GM18873 (cell line): Measurements from ENCODE around the gene DLST.
"Not testable (repeated sequence)": the region's sequence is repeated elsewhere in the genome, so short reads cannot be mapped to it uniquely, and the experiment has no call there.

Experiments used
- ATAC-seq: cut with Tn5 transposase; IDR thresholded peaks from one replicate; pipeline ENCODE4 v1.9.1; 2021; ENCODE audit warnings: mild to moderate bottlenecking, moderate library complexity, moderate number of reproducible peaks; ENCODE audit not compliant: unreplicated experiment, low FRiP score

Gene DLST

DNA sequence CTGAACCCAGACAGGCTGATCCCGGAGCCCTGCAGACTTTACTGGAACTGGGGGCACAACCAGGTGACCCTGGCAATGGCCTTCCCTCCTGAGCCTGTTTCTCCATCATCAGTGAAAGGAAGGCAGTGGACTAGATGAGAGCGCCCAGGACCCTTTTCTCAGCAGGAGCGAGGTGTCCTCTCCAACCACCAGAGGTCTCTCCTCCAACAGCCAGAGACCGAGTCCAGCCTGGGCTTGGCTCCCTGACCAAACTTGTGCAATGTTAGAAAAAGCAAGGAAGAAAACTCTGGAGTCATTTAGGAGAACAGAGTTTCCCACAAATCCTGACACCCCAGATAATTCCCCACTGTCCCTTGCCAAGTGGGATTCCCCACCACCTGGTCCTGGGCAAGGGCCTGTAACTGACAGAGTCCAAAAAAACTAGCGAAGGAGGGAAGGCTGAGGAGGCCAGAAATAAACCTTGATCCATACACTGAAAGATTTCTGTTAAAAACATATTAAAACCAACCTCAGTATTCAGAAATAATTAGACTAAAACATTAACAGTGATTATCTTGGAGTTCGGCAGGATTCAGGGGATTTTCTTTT is 32.4 kb downstream of the DLST start:
- no peak for ATAC-seq

DNA sequence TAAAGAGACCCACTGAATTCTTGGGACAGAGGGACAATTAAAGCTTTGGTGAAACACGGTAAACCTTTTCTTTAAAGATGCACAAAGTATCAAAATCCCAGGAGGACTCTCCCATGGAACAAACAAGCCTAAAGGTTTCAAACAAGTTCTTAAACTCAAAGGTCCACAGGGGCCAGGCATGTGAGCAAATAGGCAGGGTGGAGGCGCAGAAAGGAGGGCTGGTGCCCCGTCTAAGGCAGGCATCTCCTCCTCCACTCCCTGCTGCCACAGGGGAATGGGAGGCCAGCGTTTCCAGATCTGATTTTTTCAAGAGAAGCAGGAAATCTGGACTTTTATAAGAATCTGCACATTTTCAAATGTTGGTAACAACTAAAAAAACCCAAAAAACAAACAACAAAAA is 33.7 kb downstream of the DLST start:
- ATAC-seq, result no peak

DNA sequence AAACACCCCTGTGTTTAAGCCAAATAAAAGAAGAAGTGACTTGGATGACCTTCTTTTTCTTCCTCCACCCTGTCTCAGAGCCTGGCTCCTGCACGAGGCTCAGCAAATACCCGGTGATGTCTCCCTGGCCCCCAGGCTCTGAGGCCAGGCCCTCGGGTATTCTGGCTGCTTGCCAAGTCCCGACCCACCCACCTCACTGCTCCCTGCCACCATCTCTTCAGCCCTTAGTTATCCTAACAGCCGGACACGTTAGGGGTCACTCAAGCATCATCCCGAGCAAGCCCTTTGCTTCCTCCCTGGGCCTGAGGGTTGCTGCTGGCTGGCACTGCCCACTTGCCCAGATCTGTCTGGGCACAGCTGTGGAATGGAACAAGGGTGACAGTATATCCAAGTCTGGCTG is 34.1 kb downstream of the DLST start:
- no peak for ATAC-seq

DNA sequence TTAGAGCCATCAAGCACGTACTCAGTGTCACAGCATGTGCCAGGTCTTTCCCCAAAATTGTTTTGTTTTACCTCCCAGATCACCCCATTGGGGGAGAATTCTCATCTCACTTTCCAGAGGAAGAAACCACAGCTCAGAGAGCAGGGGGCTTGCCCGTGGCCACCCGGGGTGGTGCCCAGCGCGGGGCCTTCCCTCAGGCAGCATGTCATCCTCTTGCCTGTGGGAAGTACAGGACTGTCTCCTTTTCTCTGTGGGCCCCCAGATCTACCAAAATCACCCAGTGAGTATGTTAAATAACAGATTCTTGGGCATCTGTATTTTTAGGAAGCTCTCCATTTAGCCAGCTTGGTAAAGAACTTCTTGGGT is 35.4 kb downstream of the DLST start:
- ATAC-seq, result no peak

DNA sequence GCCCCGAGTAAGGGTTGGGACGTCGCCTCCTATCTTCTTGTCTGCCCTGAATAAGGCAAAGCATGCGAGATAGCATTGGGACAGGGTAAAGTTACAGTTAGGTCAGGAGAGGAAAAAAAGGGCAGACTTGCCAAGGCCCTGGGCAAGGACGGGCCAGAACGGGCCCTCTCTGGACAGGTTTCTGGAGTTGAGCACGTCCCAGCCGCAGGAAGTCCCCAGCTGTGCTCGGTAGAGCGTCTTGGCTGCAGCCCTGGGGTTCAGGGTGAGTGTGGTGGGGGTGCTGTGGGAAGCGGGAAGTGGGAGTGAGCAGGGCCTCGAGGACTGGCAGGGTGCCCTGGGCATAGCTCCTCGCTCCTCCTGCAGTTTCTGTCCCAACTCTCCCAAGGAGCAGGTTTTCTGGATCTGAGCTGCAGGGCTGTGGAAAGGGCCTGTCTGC is 35.9 kb downstream of the DLST start:
- ATAC-seq, result no peak

DNA sequence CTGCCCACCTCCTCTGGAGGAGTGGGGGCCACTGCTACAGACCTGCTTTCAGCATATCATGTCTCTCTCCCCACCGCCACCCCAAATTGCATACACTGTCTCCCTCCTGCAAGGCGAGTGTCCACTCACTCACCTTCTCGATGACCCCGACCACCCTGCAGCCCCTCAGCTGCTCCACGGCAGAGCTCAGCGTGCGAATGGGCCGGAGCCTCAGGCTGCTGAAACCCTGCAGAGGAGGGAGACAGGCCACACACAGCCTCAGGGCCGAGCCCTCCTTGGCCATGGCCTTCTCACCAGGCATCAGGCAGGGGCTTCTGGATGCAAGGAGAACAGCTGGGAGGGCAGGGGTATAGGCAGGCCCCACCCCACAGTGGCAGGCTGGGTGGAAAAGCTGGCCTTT is 36.7 kb downstream of the DLST start:
- ATAC-seq, result no peak

DNA sequence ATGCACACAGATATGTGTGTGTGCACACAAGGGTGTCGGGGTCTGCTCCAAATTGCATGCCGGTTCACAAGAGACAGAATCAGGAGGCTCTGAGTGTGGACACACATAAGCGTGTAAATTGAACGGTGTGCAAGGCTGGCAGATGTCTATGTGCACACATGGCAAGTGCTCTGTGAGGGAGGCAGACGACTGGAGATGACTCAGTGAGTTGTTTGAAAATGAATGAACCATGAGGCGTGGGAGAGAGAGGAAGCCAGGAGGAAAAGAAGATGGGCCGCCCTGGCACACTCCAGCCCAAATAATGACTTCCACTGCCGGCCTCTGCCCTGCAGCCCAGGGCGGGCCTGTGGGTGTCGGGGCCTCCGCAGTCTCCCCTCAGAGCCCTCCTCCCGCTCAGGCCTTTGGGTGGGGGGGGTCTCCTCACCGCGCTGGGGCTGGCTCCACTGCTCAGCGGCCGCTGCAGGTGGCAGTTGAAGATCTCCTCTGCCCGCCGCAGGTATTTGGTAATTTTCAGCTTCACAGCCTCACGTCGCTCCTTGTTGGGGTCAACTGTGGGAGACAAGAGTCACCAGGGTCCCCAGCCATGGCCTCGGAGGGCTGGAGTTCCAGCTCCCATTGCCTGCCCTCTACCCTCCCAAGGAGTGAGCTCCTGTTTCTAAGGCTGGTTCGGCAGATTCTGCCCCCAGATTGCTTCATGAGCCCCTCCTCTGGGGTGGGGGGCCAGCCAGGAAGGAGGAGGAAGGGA is 37.9 kb downstream of the DLST start:
- ATAC-seq, result no peak

DNA sequence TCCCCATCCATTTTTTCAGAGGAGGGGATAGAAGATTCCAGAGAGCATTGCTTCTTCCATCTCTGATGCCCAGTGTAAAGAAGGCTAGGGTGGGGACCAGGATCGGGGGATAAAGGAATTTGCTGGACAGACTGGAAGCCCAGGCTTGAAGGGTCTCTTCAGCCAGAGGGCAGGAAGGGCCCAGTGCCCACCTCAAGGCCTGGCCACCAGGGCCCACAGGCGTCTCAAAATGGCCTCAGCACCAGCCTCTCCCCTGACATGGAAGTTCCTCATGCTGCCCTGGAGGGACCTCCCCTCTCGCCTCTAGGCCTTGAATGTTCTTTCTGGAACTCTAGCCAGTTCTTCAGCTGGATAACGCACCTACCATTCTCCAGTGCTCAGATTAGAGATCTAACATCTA is 38.6 kb downstream of the DLST start:
- no peak for ATAC-seq

DNA sequence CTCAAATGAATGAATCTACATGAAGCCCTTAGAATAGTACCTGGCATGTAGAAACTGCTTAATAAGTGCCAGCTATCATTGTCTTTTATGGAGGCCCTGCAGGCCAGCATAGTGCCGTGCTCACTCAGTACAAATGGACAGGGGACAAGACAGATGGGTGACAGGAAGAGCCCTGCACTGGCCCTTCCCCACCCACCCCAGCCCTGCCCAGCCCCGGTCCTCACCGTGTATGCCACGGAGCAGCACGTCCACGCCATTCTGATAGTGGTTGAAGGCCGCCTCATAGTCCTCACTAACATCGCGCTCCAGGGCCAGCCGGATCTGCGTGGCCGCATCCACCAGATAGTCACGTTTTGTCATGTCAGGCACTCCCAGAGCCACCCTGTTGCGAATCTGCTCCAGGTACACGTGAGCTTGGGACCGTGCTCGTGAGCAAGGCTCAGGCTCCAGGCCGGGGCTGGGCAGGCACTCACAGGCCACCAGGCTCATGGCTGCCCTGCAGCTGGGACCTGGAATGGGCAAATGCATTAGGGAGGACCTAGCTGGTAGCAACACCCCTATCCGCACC is 39.4 kb downstream of the DLST start:
- ATAC-seq, result no peak

DNA sequence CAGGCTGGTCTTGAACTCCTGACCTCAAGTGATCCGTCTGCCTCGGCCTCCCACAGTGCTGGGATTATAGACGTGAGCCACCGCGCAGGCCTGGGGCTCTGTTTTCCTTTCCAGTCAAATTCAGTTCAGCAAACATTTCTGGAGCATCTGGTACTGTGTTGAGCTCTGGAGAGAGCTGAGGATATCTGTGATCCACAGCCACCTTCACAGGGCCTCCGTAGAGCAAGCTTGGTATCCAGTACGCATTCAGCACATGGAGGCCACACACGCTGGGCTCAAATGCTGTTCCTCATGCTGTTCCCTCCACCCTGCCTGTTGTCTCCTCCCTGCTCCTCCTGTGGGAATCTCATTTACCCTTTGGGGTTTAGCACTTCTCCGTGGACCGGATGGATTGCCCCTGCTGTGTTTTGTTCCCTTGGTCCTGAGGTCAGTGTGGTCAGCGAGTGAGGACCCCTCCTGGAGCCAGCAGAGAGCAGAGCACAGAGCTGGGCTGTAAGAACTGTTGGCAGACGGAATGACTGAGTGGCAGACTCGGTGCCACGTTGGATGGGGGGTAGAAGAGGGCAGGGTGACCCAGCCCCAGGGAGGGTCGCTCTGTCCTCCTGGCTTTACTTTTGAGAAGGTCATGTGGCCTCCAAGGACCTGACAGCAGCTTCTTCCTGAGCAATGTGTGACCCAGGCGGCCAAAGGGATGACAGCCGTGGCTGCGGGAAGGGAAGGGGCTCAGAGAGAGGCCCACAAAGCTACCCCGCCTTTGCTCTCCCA is 40.5 kb downstream of the DLST start:
- no peak for ATAC-seq

DNA sequence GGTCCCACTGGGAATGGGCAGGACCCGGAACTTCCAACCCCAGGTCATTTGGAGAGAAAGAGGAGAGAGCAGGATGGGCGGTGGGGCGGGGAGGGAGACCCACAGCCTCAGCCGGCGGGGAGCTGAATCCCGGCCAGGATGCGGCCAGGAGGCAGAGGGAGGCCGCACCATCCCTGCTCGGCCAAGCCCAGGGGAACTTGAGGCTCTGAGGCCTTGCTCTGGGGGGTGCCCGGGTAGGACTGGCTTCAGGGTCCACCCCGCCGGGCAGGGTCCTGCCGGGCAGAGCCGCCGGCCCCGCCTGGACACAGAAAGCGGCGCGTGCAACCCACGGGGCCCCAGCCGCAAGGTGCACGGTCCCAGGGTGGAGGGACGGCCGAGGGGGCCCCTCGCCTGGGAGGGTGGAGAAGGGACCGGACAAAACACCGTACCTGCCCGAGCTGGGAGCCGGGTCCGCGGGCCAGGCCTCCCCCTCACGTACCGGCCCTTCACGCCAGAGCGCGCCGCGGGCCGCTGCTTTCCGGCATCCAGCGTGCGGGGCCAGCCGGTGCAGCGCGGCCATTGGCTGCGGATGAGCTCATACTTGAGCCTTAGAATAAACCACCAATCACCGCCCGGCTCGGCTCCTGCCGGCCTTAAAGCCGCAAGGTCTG is 41.2 kb downstream of the DLST start, which contains the start of gene RPS6KL1:
RPS6KL1 (minus strand) TSS at position 509 of the 650 bp plus-strand sequence. CDS start 1,719 bp downstream, outside the sequence.
- ATAC-seq, result no peak

DNA sequence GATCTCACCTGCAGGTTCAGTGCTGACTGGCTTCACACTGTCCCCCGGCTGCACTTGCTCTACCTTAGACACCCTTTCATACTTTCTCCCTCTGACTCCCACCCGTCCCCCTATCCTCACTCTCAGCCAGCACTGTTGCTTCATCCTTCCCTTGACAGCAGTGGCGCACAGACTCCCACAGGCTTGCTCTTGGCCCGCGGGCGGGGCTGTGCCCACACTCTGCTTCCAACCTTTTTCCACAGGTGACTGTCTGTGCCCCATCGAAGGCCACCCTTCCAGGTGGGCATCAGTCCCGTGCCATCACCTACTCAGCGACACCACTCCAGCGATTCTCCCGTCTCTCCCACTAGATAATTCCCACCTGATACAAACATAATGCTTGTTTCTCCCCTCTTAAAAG is 42.3 kb downstream of the DLST start:
- ATAC-seq, result no peak

DNA sequence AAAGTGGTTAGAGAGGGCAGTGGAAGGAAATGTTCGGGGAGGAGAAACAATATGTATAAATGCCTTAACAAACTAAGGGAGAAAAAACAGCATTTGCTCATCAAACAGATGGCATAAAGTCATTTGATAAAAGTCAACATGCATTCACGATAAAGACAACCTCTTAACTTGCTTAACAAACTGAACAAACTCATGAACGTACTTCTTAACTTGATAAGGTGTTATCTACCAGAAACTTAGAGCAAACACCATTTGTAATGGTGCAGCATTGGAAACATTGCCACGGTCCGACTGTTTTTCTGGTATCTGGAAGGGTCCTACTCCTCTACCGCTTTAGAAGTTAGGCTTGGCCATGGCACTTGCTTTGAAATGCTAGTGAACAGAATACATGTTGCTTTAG is 45.5 kb downstream of the DLST start:
- ATAC-seq, result no peak

DNA sequence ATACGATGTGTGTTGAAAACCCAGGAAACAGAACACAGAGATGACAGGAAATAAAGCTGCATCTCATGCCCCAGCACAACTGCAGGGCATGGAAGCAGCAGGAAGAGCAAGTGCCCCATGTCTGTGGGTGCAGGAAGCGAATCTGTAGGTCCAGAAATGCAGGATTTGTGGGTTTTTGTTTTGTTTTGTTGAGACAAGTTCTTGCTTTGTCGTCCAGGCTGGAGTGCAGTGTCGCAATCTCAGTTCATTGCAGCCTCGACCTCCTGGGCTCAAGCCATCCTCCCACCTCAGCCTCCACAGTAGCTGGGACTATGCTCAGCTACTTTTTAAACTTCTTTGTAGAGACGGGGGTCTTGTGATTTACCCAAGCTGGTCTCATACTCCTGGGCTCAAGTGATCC is 47.5 kb downstream of the DLST start:
- no peak for ATAC-seq

DNA sequence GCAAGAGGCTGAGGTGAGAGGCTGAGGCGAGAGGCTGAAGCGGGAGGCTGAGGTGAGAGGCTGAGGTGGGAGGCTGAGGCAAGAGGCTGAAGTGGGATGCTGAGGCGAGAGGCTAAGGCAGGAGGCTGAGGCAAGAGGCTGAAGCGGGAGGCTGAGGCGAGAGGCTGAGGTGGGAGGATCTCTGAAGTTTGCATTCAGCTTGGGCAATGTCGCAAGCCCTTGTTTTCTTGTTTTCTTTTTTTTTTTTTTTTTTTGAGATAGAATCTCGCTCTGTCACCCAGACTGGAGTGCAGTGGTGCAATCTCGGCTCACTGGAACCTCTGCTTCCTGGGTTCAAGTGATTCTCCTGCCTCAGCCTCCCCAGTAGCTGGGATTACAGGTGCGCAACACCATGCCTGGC is 50.0 kb downstream of the DLST start:
- not testable (repeated sequence) for ATAC-seq

DNA sequence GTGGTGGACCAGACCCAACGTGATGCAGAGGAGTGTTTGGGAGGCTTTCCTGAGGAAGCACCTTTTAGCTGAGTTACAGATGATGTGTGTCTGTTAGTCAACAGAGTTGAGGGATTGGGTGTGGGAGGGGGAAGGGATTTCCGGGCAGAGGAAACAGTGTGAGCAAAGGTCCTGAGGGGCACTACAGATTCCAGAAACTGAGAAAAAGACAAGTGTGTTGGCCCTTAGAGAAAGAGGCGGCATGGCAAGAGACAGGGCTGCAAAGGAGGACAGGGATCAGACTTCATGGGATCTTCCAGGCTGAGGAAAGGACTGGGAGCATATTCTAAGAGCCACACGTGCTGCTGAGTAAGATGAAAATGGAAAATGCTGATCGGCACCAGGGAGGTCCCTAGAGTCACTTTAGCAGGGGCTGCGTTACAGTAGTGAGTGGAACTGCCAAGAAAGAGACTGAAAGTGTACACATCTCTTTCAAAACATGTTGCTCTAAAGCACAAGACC is 50.7 kb downstream of the DLST start:
- ATAC-seq, result no peak

DNA sequence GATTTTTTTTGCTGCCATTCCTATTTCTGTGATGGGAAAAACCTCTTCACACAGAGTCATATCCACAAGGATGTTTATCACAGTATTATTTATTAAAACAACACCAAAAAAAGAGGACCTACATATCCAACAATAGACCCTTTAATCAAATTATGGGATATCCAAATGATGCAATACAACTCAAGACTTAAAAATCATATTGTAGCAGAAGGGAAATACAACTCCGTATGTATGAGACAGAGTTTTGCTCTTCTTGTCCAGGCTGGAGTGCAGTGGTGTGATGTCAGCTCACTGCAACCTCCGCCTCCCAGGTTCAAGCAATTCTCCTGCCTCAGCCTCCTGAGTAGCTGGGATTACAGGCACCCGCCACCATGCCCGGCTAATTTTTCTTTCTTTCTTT is 51.2 kb downstream of the DLST start:
- not testable (repeated sequence) for ATAC-seq

DNA sequence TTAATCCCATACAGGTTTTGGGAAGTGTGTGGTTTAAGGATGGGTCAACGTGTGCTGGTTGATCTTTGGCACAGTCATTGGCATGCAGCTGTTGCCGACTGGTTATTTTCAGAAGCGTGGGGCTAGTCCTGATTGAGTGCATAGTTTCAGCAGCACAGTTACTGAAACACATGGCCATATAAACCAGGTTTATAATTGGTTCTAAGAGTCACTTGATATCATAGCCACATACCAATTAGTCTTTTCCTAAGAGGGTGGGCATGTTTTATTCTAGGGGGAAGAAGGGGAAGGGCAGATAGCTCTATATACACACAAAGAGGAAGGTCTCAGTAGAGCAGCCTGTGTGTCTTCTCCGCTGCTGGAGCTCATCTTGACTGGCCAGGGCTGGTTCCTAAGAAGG is 52.3 kb downstream of the DLST start:
- no peak for ATAC-seq

DNA sequence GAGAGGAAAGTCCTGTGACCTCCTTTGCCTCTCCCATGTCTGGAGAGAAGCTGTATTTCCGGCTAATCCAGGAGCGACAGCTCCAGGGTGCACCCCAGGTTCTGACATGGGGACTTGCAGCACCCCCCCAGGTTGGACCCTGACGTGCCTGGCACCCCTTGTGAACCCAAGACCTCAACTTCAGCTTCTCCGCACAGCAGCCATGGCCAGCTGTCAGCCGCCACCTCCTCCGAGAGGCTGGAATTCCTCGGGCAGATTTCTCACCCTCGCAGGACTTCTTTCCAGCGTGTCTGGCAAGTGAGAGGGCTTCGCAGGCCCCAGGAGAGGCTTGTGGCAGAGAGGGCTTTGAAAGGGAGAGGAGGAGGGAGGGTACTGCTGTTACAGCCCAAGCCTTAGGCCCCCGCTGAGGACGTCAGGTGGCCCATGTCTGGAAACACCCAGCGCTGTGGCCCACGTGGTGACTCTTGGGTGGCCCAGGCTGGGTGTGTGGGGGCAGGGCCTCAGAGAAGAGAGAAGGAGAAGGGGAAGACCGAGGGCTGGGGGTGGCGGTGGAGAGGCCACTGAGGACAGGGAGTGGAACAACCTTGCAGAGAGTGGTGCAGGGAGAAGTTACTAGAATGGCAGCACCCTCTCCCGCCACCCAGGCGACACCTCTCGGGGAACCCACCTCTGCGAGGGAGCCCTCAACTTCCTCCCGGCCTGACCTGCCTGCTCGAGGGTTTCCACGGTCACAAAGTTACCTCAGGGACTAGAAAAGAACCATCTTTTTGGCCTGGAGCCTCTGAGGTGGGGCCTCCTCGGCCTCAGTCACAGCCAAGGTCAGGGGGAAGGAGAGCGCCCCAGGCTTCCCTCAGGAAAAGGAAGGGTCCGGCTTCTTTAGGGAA is 53.0 kb downstream of the DLST start:
- no peak for ATAC-seq

DNA sequence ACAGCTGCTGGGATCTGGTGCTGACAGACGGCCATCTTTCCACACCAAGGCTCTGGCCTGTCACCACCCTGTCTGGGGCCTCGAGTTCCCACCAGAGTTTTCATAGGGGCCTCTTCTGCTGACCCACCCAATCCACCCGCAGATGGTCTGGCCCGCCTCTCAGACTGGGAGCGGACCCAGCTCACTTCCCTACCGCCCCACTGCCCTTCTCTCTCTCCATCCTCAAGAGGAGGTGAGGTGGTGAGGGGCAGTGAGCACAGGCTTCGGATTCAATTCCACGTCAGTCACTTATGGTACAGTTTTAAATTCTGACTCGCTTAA is 53.6 kb downstream of the DLST start:
- no peak for ATAC-seq
